Activated CD8-positive, alpha-beta memory T cell treated with anti-CD3 and anti-CD28 coated beads, Interleukin-2, amount 10 ng/mL, durations not matched to agents 7 days and 5 days (primary cell): ENCODE data around the gene PRELID3B. TPM values are rescaled to one million over a fixed set of nuclear protein-coding genes. Genes with fewer than 3 reads are reported as not detected.

ENCODE experiments used
- ATAC-seq: fragments of 150-1000 bp; cut with Tn5 transposase; one replicate; pipeline ENCODE4 v1.10.0; 2021; ENCODE audit warnings: moderate library complexity
- CTCF ChIA-PET: fragments of 350-600 bp; sonication (Branson Sonifier 250); formaldehyde crosslinking; loops from one replicate; lab custom pipeline; 2021; ENCODE audit warnings: antibody characterized with exemption; lab: Charles Lee
- DNase-seq: peaks from one replicate; pipeline ENCODE4 v3.0.0-alpha.2; 2020
- H3K27ac Mint-ChIP-seq: one replicate; pipeline ENCODE4 v1.8.0; 2021; ENCODE audit warnings: mild to moderate bottlenecking, mixed read lengths
- H3K27me3 Mint-ChIP-seq: one replicate; pipeline ENCODE4 v1.8.0; 2021; ENCODE audit warnings: mixed read lengths
- H3K36me3 Mint-ChIP-seq: one replicate; pipeline ENCODE4 v1.8.0; 2021; ENCODE audit warnings: mild to moderate bottlenecking, mixed read lengths
- H3K4me1 Mint-ChIP-seq: one replicate; pipeline ENCODE4 v1.8.0; 2021; ENCODE audit warnings: mixed read lengths
- H3K4me3 Mint-ChIP-seq: one replicate; pipeline ENCODE4 v1.8.0; 2021; ENCODE audit warnings: mild to moderate bottlenecking, moderate library complexity, mixed read lengths
- H3K9me3 Mint-ChIP-seq: one replicate; pipeline ENCODE4 v1.8.0; 2022; ENCODE audit warnings: low read depth, mixed read lengths
- total RNA-seq, 2 experiments: library from RNA; stranded (reverse); gene quantifications; one replicate each; pipeline ENCODE4 v1.2.3, GENCODE V29; 2021

The PRELID3B gene
- total RNA-seq, 2 experiments from 2014 or later: 80.4 to 104 TPM

GRCh38 chr20:59010321-59010994, 32.1 kb downstream of the PRELID3B start:
- peaks cover 48% of the 10 kb centered on the region for H3K4me1 Mint-ChIP-seq

GRCh38 chr20:59008715-59009336, 33.8 kb downstream of the PRELID3B start:
- CTCF ChIA-PET: no interaction called here
- H3K4me1 Mint-ChIP-seq: peaks cover 53% of the 10 kb centered on the region
- no peak overlapping the region for H3K4me3 Mint-ChIP-seq
- no peaks in the 10 kb centered on the region for H3K9me3 Mint-ChIP-seq
- no peak overlapping the region for H3K27ac Mint-ChIP-seq
- DNase-seq (no peak), ATAC-seq (no peak)
- H3K36me3 Mint-ChIP-seq: no peaks in the 10 kb centered on the region
- H3K27me3 Mint-ChIP-seq: no peaks in the 10 kb centered on the region

More at GRCh38 chr20:59010321-59010994, 32.1 kb downstream of the PRELID3B start:
- Mint-ChIP-seq H3K36me3 (no peaks in the 10 kb centered on the region), H3K4me3 (no peak overlapping the region), H3K9me3 (no peaks in the 10 kb centered on the region), H3K27ac (no peak overlapping the region), H3K27me3 (no peaks in the 10 kb centered on the region)
- DNase-seq (no peak), ATAC-seq (no peak)
- CTCF ChIA-PET: interaction anchor here (0.7 to 1.0 kb wide), 3 partner anchors 22 to 488 kb away, joined by 3 to 5 read pairs (median 3); partner anchors contain the start of gene ATP5F1E

GRCh38 chr20:59007665-59008511, 34.7 kb downstream of the PRELID3B start:
- DNase-seq (no peak), ATAC-seq (no peak)
- Mint-ChIP-seq H3K4me1 (peaks cover 52% of the 10 kb centered on the region), H3K27ac (peak overlapping the region; percentile 54), H3K27me3 (no peaks in the 10 kb centered on the region), H3K36me3 (no peaks in the 10 kb centered on the region), H3K4me3 (peak overlapping the region; percentile 50), H3K9me3 (no peaks in the 10 kb centered on the region)
- CTCF ChIA-PET: no interaction called here

- Mint-ChIP-seq H3K27ac (peak within 1 kb of the TSS; percentile 68), H3K27me3 (no peaks in the 10 kb centered on the region), H3K36me3 (peaks cover 3% of the 10 kb centered on the region), H3K4me3 (peak within 1 kb of the TSS; percentile 68), H3K9me3 (no peaks in the 10 kb centered on the region), H3K4me1 (peaks cover 53% of the 10 kb centered on the region)
- ATAC-seq (peak; percentile 87), DNase-seq (peak; percentile 61)
- CTCF ChIA-PET: no interaction called here
Measured at GRCh38 chr20:59006864-59007664, 35.5 kb downstream of the PRELID3B start, which contains the start of gene CTSZ. Gene CTSZ, minus strand, starts transcription at chr20:59007254. Its CDS starts 126 bp downstream, at chr20:59007128.

- Mint-ChIP-seq H3K4me1 (peaks cover 46% of the 10 kb centered on the region), H3K27me3 (no peaks in the 10 kb centered on the region), H3K27ac (peak overlapping the region; percentile 68), H3K36me3 (peaks cover 4% of the 10 kb centered on the region), H3K9me3 (no peaks in the 10 kb centered on the region), H3K4me3 (peak overlapping the region; percentile 68)
- CTCF ChIA-PET: no interaction called here
- ATAC-seq: peak; percentile 22
- DNase-seq: no peak
Measured at GRCh38 chr20:59006167-59006863, 36.3 kb downstream of the PRELID3B start.

GRCh38 chr20:59005523-59006166, 36.9 kb downstream of the PRELID3B start:
- H3K36me3 Mint-ChIP-seq: peaks cover 4% of the 10 kb centered on the region
- peak overlapping the region; percentile 68 for H3K4me3 Mint-ChIP-seq
- CTCF ChIA-PET: interaction anchor here (1.0 kb wide), 1 partner anchor 217 kb away, joined by 3 read pairs; no protein-coding TSS in a partner anchor
- no peaks in the 10 kb centered on the region for H3K27me3 Mint-ChIP-seq
- H3K9me3 Mint-ChIP-seq: no peaks in the 10 kb centered on the region
- H3K4me1 Mint-ChIP-seq: peaks cover 41% of the 10 kb centered on the region
- DNase-seq (no peak), ATAC-seq (no peak)
- peak overlapping the region; percentile 81 for H3K27ac Mint-ChIP-seq

GRCh38 chr20:59004763-59005522, 37.6 kb downstream of the PRELID3B start:
- peak overlapping the region; percentile 68 for H3K4me3 Mint-ChIP-seq
- peak overlapping the region; percentile 81 for H3K27ac Mint-ChIP-seq
- ATAC-seq (peak; percentile 34), DNase-seq (peak; percentile 62)
- peaks cover 7% of the 10 kb centered on the region for H3K36me3 Mint-ChIP-seq
- CTCF ChIA-PET: interaction anchor here (1.0 kb wide), 1 partner anchor 217 kb away, joined by 3 read pairs; no protein-coding TSS in a partner anchor
- peaks cover 38% of the 10 kb centered on the region for H3K4me1 Mint-ChIP-seq
- H3K27me3 Mint-ChIP-seq: no peaks in the 10 kb centered on the region
- no peaks in the 10 kb centered on the region for H3K9me3 Mint-ChIP-seq

GRCh38 chr20:59004493-59004762, 38.2 kb downstream of the PRELID3B start:
- CTCF ChIA-PET: no interaction called here
- H3K9me3 Mint-ChIP-seq: no peaks in the 10 kb centered on the region
- DNase-seq: no peak
- peaks cover 38% of the 10 kb centered on the region for H3K4me1 Mint-ChIP-seq
- H3K4me3 Mint-ChIP-seq: peak overlapping the region; percentile 68
- peak overlapping the region; percentile 81 for H3K27ac Mint-ChIP-seq
- H3K36me3 Mint-ChIP-seq: peaks cover 7% of the 10 kb centered on the region
- no peak for ATAC-seq
- no peaks in the 10 kb centered on the region for H3K27me3 Mint-ChIP-seq

GRCh38 chr20:59003836-59004492, 38.6 kb downstream of the PRELID3B start:
- ATAC-seq (no peak), DNase-seq (no peak)
- CTCF ChIA-PET: no interaction called here
- Mint-ChIP-seq H3K9me3 (no peaks in the 10 kb centered on the region), H3K36me3 (peaks cover 7% of the 10 kb centered on the region), H3K27me3 (no peaks in the 10 kb centered on the region), H3K4me1 (peaks cover 38% of the 10 kb centered on the region), H3K4me3 (no peak overlapping the region), H3K27ac (no peak overlapping the region)

- DNase-seq (no peak), ATAC-seq (no peak)
- Mint-ChIP-seq H3K9me3 (no peaks in the 10 kb centered on the region), H3K27me3 (no peaks in the 10 kb centered on the region), H3K4me1 (peaks cover 38% of the 10 kb centered on the region), H3K36me3 (peaks cover 10% of the 10 kb centered on the region), H3K27ac (no peak overlapping the region), H3K4me3 (no peak overlapping the region)
- CTCF ChIA-PET: no interaction called here
Measured at GRCh38 chr20:59002874-59003399, 39.6 kb downstream of the PRELID3B start.

- Mint-ChIP-seq H3K9me3 (no peaks in the 10 kb centered on the region), H3K4me1 (peaks cover 36% of the 10 kb centered on the region), H3K27me3 (no peaks in the 10 kb centered on the region), H3K36me3 (peaks cover 15% of the 10 kb centered on the region), H3K27ac (peak overlapping the region; percentile 48), H3K4me3 (no peak overlapping the region)
- CTCF ChIA-PET: no interaction called here
- DNase-seq: no peak
- no peak for ATAC-seq
Measured at GRCh38 chr20:59002388-59002787, 40.2 kb downstream of the PRELID3B start.
